ENCODE measurements around the gene DYNLT2. TPM values are rescaled to one million over a fixed set of nuclear protein-coding genes. Genes with fewer than 3 reads are reported as not detected.

Gene DYNLT2, protein sequence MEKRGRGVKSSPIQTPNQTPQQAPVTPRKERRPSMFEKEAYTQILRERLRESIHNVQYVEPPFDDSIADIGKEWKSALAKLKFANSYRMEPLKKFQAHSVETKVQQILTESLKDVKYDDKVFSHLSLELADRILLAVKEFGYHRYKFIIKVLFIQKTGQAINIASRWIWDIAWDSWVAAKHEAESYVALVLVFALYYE
- 0.81 and 1.3 TPM in 2 replicates for polyA plus RNA-seq (2012; rRNA removed)
- 0.52 and 0.53 TPM in 2 replicates for polyA plus RNA-seq (2012; cell fraction: cytosol; rRNA removed)
- polyA plus RNA-seq (2012; cell fraction: nucleus; rRNA removed) = 3.5 and 3.8 TPM in 2 replicates

DNA sequence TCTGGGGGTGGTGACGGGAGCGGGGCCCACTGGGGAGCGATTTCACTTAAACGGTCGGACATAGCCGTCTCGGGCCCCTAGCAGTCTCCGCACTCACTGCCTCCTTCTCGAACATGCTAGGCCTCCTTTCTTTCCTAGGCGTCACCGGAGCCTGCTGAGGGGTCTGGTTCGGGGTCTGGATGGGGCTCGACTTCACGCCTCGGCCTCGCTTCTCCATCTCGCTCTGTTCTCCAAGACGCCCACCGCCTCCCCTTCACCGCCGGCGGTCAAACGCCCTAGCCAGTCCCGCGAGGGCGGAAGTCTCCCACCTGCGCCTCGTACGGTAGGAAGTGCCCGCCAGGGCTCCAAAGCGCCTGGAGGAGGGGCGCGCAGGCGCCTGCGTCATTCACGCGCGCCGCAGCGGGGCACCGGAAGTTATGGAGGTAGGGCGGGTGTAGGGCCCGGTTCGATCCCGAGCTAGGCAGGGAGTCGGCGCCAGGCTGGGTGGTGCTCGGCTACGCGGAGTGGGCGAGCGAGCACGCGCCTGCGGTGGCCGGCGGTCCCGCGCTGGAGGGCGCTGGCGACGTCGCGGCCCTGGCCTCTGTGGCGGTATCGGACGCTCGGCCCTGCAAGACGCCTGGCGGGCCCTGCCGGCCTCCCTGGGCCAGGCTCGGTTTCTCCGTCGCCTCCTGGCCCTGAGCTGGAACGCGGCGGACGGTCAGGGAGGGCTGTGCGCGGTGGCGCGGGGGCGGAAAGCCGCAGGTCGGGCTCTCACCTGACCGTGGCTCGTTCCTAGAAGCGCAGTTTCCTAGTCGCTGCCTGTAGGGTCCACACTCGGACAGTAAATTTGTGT, at the start of gene DYNLT2, which contains the start of gene ERMARD:
TSS of gene DYNLT2 (minus strand) at position 331 of the 832 bp plus-strand sequence. CDS start at position 217, 114 bp downstream.
TSS of gene ERMARD (plus strand) at position 381 of the 832 bp plus-strand sequence. CDS start at position 417, 36 bp downstream.
- Histone ChIP-seq H3K9me3 (0 out of 2 replicates have a peak, but pooled peaks cover 2% of the 10 kb centered on the region), H3K9ac (peak within 1 kb of the TSS; percentile 93), H3F3A (replicated peaks; ENCODE audit: insufficient read depth) (no peaks in the 10 kb centered on the region), H3K27me3 (ENCODE audit: insufficient read depth) (no peaks in the 10 kb centered on the region), H3K27ac (ENCODE audit: low read depth in 2 of 2, low read length in 1 of 2) (peak within 1 kb of the TSS; percentile 87 to 95), H3K79me2 (ENCODE audit: insufficient read depth) (peaks cover 45% of the 10 kb centered on the region), H2AFZ (ENCODE audit: low read depth) (peak within 1 kb of the TSS; percentile 89), H4K20me1 (ENCODE audit: insufficient read depth) (no peaks in the 10 kb centered on the region), H3K36me3 (replicated peaks in 1 of 2; ENCODE audit: control insufficient read depth in 1 of 2, insufficient read depth in 2 of 2, low read length in 1 of 2) (peaks cover 14 to 16% of the 10 kb centered on the region in 2 experiments), H3K4me2 (peak within 1 kb of the TSS; percentile 92), H3K4me1 (ENCODE audit: control insufficient read depth in 1 of 2, insufficient read depth in 2 of 2, low read depth in 1 of 2, low read length in 1 of 2) (peaks cover 7 to 14% of the 10 kb centered on the region in 2 experiments; a peak in 3 of 4 replicates), H3K4me3 (ENCODE audit: low read depth in 2 of 2, low read length in 1 of 2) (peak within 1 kb of the TSS; percentile 75 to 95), H3K9me2 (no peaks in the 10 kb centered on the region)
- under 1% methylated on average over 56 of the region's 90 CpGs for WGBS (ENCODE audit: low lambda C conversion rate)
- ChIA-PET CTCF (interaction anchor here (0.8 to 1.9 kb wide), 4 partner anchors 10 to 38 kb away, joined by 3 to 6 read pairs (median 5); no protein-coding TSS in a partner anchor), POLR2A (interaction anchor here (0.6 to 1.2 kb wide), 7 partner anchors 10 to 803 kb away, joined by 3 to 7 read pairs (median 4); partner anchors contain the start of genes C6orf120, FAM120B, TBP and WDR27)
- DNase-seq = peak; percentile 96
- TF ChIP-seq JUND (IDR thresholded peaks at IDR 0.05) = no peak
- TF ChIP-seq FOXJ3 (CRISPR knock-in tag; IDR thresholded peaks at IDR 0.05) = no peak
- TF ChIP-seq MEF2A (IDR thresholded peaks at IDR 0.05; ENCODE audit: borderline replicate concordance, low read depth) = no peak
- no peak for TF ChIP-seq FOXM1 (IDR thresholded peaks at IDR 0.05; ENCODE audit: low read depth)
- TF ChIP-seq NFIC (IDR thresholded peaks at IDR 0.05; ENCODE audit: borderline replicate concordance) = no peak
- TF ChIP-seq, protein P1, sequence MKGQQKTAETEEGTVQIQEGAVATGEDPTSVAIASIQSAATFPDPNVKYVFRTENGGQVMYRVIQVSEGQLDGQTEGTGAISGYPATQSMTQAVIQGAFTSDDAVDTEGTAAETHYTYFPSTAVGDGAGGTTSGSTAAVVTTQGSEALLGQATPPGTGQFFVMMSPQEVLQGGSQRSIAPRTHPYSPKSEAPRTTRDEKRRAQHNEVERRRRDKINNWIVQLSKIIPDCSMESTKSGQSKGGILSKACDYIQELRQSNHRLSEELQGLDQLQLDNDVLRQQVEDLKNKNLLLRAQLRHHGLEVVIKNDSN (IDR thresholded peaks at IDR 0.05; ENCODE audit: borderline replicate concordance, low read depth) = no peak
- no peak for TF ChIP-seq FOSL2 (IDR thresholded peaks at IDR 0.05; ENCODE audit: borderline replicate concordance, low read depth)
- TF ChIP-seq NRF1 (IDR thresholded peaks at IDR 0.05; ENCODE audit: low read depth, low read length) = peak; percentile 54
- TF ChIP-seq POLR2AphosphoS5 (IDR thresholded peaks at IDR 0.05; ENCODE audit: low read depth, low read length) = peak; percentile 92
- peak; percentile 67; the same call in 1 of the 2 replicates for TF ChIP-seq MXI1 (IDR thresholded peaks at IDR 0.05; ENCODE audit: low read depth, low read length)
- peak; percentile 28; the same call in 1 of the 2 replicates for TF ChIP-seq RCOR1 (IDR thresholded peaks at IDR 0.05; ENCODE audit: low read length)
- TF ChIP-seq ELF1 (IDR thresholded peaks at IDR 0.05) = peak; percentile 94
- no peak for TF ChIP-seq EZH2phosphoT487 (IDR thresholded peaks at IDR 0.05; ENCODE audit: borderline replicate concordance, low read depth)
- TF ChIP-seq TAF1 (IDR thresholded peaks at IDR 0.05; ENCODE audit: borderline replicate concordance, low read depth, low read length) = peak; percentile 92
- TF ChIP-seq CHD2 (IDR thresholded peaks at IDR 0.05; ENCODE audit: low read length, partially characterized antibody) = peak; percentile 96
- TF ChIP-seq GATA2 (CRISPR knock-in tag; IDR thresholded peaks at IDR 0.05) = no peak
- TF ChIP-seq EP300 (IDR thresholded peaks at IDR 0.05; ENCODE audit: borderline replicate concordance in 1 of 2, low read depth in 1 of 2, low read length in 1 of 2) = peak in 1 of 2 experiments; percentile 23; a peak in 1 of 4 replicates
- TF ChIP-seq, protein P2, sequence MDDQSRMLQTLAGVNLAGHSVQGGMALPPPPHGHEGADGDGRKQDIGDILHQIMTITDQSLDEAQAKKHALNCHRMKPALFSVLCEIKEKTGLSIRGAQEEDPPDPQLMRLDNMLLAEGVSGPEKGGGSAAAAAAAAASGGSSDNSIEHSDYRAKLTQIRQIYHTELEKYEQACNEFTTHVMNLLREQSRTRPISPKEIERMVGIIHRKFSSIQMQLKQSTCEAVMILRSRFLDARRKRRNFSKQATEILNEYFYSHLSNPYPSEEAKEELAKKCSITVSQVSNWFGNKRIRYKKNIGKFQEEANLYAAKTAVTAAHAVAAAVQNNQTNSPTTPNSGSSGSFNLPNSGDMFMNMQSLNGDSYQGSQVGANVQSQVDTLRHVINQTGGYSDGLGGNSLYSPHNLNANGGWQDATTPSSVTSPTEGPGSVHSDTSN (IDR thresholded peaks at IDR 0.05) = 0 out of 2 replicates have a peak, but pooled peaks have one; percentile 3
- TF ChIP-seq RFX5 (IDR thresholded peaks at IDR 0.05; ENCODE audit: low read length) = no peak
- TF ChIP-seq TCF12 (IDR thresholded peaks at IDR 0.05) = peak; percentile 19; the same call in 1 of the 2 replicates
- TF ChIP-seq, protein P3, sequence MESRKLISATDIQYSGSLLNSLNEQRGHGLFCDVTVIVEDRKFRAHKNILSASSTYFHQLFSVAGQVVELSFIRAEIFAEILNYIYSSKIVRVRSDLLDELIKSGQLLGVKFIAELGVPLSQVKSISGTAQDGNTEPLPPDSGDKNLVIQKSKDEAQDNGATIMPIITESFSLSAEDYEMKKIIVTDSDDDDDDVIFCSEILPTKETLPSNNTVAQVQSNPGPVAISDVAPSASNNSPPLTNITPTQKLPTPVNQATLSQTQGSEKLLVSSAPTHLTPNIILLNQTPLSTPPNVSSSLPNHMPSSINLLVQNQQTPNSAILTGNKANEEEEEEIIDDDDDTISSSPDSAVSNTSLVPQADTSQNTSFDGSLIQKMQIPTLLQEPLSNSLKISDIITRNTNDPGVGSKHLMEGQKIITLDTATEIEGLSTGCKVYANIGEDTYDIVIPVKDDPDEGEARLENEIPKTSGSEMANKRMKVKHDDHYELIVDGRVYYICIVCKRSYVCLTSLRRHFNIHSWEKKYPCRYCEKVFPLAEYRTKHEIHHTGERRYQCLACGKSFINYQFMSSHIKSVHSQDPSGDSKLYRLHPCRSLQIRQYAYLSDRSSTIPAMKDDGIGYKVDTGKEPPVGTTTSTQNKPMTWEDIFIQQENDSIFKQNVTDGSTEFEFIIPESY (IDR thresholded peaks at IDR 0.05; ENCODE audit: borderline replicate concordance, low read depth) = peak; percentile 82; the same call in 1 of the 2 replicates
- peak; percentile 92 for TF ChIP-seq MAX (IDR thresholded peaks at IDR 0.05; ENCODE audit: low read depth)
- TF ChIP-seq YY1 (IDR thresholded peaks at IDR 0.05; ENCODE audit: low read depth) = peak; percentile 79
- TF ChIP-seq, protein P4, sequence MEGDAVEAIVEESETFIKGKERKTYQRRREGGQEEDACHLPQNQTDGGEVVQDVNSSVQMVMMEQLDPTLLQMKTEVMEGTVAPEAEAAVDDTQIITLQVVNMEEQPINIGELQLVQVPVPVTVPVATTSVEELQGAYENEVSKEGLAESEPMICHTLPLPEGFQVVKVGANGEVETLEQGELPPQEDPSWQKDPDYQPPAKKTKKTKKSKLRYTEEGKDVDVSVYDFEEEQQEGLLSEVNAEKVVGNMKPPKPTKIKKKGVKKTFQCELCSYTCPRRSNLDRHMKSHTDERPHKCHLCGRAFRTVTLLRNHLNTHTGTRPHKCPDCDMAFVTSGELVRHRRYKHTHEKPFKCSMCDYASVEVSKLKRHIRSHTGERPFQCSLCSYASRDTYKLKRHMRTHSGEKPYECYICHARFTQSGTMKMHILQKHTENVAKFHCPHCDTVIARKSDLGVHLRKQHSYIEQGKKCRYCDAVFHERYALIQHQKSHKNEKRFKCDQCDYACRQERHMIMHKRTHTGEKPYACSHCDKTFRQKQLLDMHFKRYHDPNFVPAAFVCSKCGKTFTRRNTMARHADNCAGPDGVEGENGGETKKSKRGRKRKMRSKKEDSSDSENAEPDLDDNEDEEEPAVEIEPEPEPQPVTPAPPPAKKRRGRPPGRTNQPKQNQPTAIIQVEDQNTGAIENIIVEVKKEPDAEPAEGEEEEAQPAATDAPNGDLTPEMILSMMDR (IDR thresholded peaks at IDR 0.05) = 0 out of 2 replicates have a peak, but pooled peaks have one; percentile 6
- TF ChIP-seq RAD21 (IDR thresholded peaks at IDR 0.05; ENCODE audit: low read length) = no peak
- 0 out of 2 replicates have a peak, but pooled peaks have one; percentile 76 for TF ChIP-seq SIN3A (IDR thresholded peaks at IDR 0.05; ENCODE audit: borderline replicate concordance, low read depth, low read length)
- no peak for TF ChIP-seq RXRA (IDR thresholded peaks at IDR 0.05; ENCODE audit: borderline replicate concordance, low read depth)
